Neural cell (in vitro differentiated cells): Measurements from ENCODE around the gene GPT2. TPM values are rescaled to one million over a fixed set of nuclear protein-coding genes. Genes with fewer than 3 reads are reported as not detected.
"Not testable (repeated sequence)": the region's sequence is repeated elsewhere in the genome, so short reads cannot be mapped to it uniquely, and the experiment has no call there.

Source experiments
- H2AFZ ChIP-seq: fragments of 200-600, 300-800 bp; sonication (generic), shearing (Covaris generic); 2 replicates; pipeline ENCODE4 v1.6.0; 2014; ENCODE audit warnings: low read depth, mild to moderate bottlenecking, antibody characterized with exemption, low read length, moderate library complexity
- H3F3A ChIP-seq: fragments of 200-600 bp; shearing (Covaris generic); 2 replicates; pipeline ENCODE4 v1.6.1; 2016; ENCODE audit warnings: mild to moderate bottlenecking, moderate library complexity, mixed read lengths, antibody characterized with exemption, low read length; ENCODE audit not compliant: insufficient read depth, poor library complexity, severe bottlenecking
- H3K27ac ChIP-seq: fragments of 200-600, 300-800 bp; sonication (generic), shearing (Covaris generic); 2 replicates; pipeline ENCODE4 v1.5.1; 2014; ENCODE audit warnings: mild to moderate bottlenecking, low read length, moderate library complexity
- H3K27me3 ChIP-seq: fragments of 300-800, 200-600 bp; sonication (generic), shearing (Covaris generic); 2 replicates; pipeline ENCODE4 v1.6.0; 2014; ENCODE audit warnings: mild to moderate bottlenecking, low read depth, low read length, moderate library complexity; ENCODE audit not compliant: insufficient read depth
- H3K36me3 ChIP-seq: fragments of 300-800, 200-600 bp; sonication (generic), shearing (Covaris generic); 2 replicates; pipeline ENCODE4 v1.5.1; 2014; ENCODE audit warnings: mild to moderate bottlenecking, antibody characterized with exemption, low read length, moderate library complexity; ENCODE audit not compliant: insufficient read depth
- H3K4me2 ChIP-seq: fragments of 300-800, 200-600 bp; sonication (generic), shearing (Covaris generic); 2 replicates; pipeline ENCODE4 v1.6.0; 2014; ENCODE audit warnings: mild to moderate bottlenecking, low read length
- H3K4me3 ChIP-seq: fragments of 300-800, 200-600 bp; sonication (generic), shearing (Covaris generic); 2 replicates; pipeline ENCODE4 v1.5.1; 2014; ENCODE audit warnings: mild to moderate bottlenecking, low read length, moderate library complexity
- H3K79me2 ChIP-seq: fragments of 200-600 bp; shearing (Covaris generic); replicated peaks from 2 replicates; pipeline ENCODE4 v1.6.0; 2014; ENCODE audit warnings: mild to moderate bottlenecking, low read length, moderate library complexity; ENCODE audit not compliant: insufficient read depth
- H3K9ac ChIP-seq: fragments of 300-800, 200-600 bp; sonication (generic), shearing (Covaris generic); 2 replicates; pipeline ENCODE4 v1.6.1; 2016; ENCODE audit warnings: mild to moderate bottlenecking, low read length, mixed read lengths
- H3K9me2 ChIP-seq: fragments of 200-600 bp; shearing (Covaris generic); 2 replicates; pipeline ENCODE4 v1.6.1; 2016; ENCODE audit warnings: mild to moderate bottlenecking, low read length, mixed read lengths; ENCODE audit not compliant: insufficient read depth
- H3K9me3 ChIP-seq: fragments of 200-600, 300-800 bp; sonication (generic), shearing (Covaris generic); 2 replicates; pipeline ENCODE4 v1.6.1; 2016; ENCODE audit warnings: mild to moderate bottlenecking, mixed run types, low read length, moderate library complexity, mixed read lengths
- H4K20me1 ChIP-seq: fragments of 200-600 bp; shearing (Covaris generic); 2 replicates; pipeline ENCODE4 v1.6.1; 2016; ENCODE audit warnings: mild to moderate bottlenecking, mixed run types; ENCODE audit not compliant: insufficient read depth
- EP300 ChIP-seq: fragments of 450-650 bp; conservative IDR thresholded peaks from 2 replicates; pipeline ENCODE4 v1.6.1; 2014; ENCODE audit warnings: antibody characterized with exemption, mild to moderate bottlenecking, moderate library complexity; ENCODE audit not compliant: poor library complexity, severe bottlenecking
- EZH2 ChIP-seq: fragments of 200-600, 300-800 bp; shearing (Covaris generic), sonication (generic); IDR thresholded peaks from 2 replicates; pipeline ENCODE4 v1.6.1; 2014; ENCODE audit warnings: antibody characterized with exemption, low read length, borderline replicate concordance, mild to moderate bottlenecking; ENCODE audit not compliant: insufficient read depth, poor library complexity, severe bottlenecking
- MXI1 ChIP-seq: fragments of 450-650 bp; conservative IDR thresholded peaks from 2 replicates; pipeline ENCODE4 v1.6.1; 2014; ENCODE audit warnings: antibody characterized with exemption, mild to moderate bottlenecking; ENCODE audit not compliant: poor library complexity, severe bottlenecking
- POLR2AphosphoS5 ChIP-seq: IDR thresholded peaks from 2 replicates; pipeline ENCODE4 v1.6.1; 2012
- RAD21 ChIP-seq: fragments of 450-650 bp; conservative IDR thresholded peaks from 2 replicates; pipeline ENCODE4 v1.6.1; 2014; ENCODE audit warnings: antibody characterized with exemption, mild to moderate bottlenecking, moderate library complexity
- SMC3 ChIP-seq: fragments of 450-650 bp; conservative IDR thresholded peaks from 2 replicates; pipeline ENCODE4 v1.6.1; 2014; ENCODE audit warnings: antibody characterized with exemption, mild to moderate bottlenecking, moderate library complexity; ENCODE audit not compliant: poor library complexity
- TAF1 ChIP-seq: IDR thresholded peaks from 2 replicates; pipeline ENCODE4 v1.6.1; 2012; ENCODE audit warnings: low read depth
- polyA plus RNA-seq: library from polyadenylated mRNA; depleted of rRNA; stranded (reverse); fragments of >200 nt; gene quantifications from 2 replicates; pipeline ENCODE4 v1.2.3, GENCODE V29; 2014
- TF ChIP-seq, protein P1 (sequence below): IDR thresholded peaks from 2 replicates; pipeline ENCODE4 v1.6.1; 2012; ENCODE audit warnings: borderline replicate concordance
- TF ChIP-seq, protein P2 (sequence below): fragments of 450-650 bp; IDR thresholded peaks from 2 replicates; pipeline ENCODE4 v1.5.1; 2014; ENCODE audit warnings: antibody characterized with exemption, mild to moderate bottlenecking, moderate library complexity; ENCODE audit not compliant: poor library complexity, severe bottlenecking

GPT2 gene
- polyA plus RNA-seq, 1 donor from 2014 or later: 23.9 TPM

DNA sequence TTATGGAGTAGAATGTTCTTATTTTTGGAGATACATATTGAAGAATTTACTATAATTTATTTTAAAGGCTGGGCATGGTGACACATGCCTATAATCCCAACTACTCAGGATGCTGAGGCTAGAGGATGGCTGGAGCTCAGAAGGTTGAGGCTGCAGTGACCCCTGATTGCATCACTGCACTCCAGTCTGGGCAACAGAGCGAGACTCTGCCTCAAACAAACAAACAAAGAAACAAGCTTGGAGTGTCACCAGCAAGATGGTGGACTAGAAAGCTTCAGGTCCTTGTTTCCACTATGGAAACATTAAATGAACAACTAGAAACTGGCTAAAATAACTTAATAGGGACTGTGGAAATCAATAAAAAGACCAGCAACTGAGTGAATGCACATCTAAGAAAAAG, 17.9 kb upstream of the GPT2 start:
- Histone ChIP-seq H3K9me3 (no peaks in the 10 kb centered on the region), H3K79me2 (no peaks in the 10 kb centered on the region)

DNA sequence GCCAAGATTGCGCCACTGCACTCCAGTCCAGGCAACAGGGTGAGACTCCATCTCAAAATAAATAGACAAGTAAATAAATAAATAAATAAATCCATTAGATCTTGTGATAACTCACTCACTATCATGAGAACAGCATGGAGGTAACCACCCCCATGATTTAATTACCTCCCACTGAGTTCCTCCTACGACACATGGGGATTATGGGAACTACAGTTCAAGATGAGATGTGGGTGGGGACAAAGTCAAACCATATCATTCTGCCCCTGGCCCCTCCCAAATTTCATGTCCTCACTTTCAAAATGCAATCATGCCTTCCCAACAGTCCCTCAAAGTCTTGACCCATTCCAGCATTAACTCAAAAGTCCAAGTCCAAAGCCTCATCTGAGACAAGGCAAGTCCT, 16.7 kb upstream of the GPT2 start:
- not testable (repeated sequence) for H3K27me3 ChIP-seq, H3F3A ChIP-seq, H3K4me2 ChIP-seq, H3K27ac ChIP-seq, H3K4me3 ChIP-seq, H3K9me2 ChIP-seq, H3K79me2 ChIP-seq, H2AFZ ChIP-seq, H3K36me3 ChIP-seq, H3K9me3 ChIP-seq, H3K9ac ChIP-seq, H4K20me1 ChIP-seq

More for the DNA sequence above, 17.9 kb upstream of the GPT2 start:
- Histone ChIP-seq H2AFZ (no peak overlapping the region), H3K36me3 (no peaks in the 10 kb centered on the region), H3K4me2 (no peak overlapping the region), H3K27ac (no peak overlapping the region), H4K20me1 (no peaks in the 10 kb centered on the region), H3K27me3 (no peaks in the 10 kb centered on the region), H3K9me2 (no peaks in the 10 kb centered on the region), H3K9ac (no peak overlapping the region), H3K4me3 (no peak overlapping the region), H3F3A (no peaks in the 10 kb centered on the region)
- no peak for TF ChIP-seq POLR2AphosphoS5
- TF ChIP-seq, protein P1, sequence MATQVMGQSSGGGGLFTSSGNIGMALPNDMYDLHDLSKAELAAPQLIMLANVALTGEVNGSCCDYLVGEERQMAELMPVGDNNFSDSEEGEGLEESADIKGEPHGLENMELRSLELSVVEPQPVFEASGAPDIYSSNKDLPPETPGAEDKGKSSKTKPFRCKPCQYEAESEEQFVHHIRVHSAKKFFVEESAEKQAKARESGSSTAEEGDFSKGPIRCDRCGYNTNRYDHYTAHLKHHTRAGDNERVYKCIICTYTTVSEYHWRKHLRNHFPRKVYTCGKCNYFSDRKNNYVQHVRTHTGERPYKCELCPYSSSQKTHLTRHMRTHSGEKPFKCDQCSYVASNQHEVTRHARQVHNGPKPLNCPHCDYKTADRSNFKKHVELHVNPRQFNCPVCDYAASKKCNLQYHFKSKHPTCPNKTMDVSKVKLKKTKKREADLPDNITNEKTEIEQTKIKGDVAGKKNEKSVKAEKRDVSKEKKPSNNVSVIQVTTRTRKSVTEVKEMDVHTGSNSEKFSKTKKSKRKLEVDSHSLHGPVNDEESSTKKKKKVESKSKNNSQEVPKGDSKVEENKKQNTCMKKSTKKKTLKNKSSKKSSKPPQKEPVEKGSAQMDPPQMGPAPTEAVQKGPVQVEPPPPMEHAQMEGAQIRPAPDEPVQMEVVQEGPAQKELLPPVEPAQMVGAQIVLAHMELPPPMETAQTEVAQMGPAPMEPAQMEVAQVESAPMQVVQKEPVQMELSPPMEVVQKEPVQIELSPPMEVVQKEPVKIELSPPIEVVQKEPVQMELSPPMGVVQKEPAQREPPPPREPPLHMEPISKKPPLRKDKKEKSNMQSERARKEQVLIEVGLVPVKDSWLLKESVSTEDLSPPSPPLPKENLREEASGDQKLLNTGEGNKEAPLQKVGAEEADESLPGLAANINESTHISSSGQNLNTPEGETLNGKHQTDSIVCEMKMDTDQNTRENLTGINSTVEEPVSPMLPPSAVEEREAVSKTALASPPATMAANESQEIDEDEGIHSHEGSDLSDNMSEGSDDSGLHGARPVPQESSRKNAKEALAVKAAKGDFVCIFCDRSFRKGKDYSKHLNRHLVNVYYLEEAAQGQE: no peak
- TF ChIP-seq RAD21: no peak
- no peak for TF ChIP-seq EP300
- TF ChIP-seq EZH2: no peak
- no peak for TF ChIP-seq MXI1
- TF ChIP-seq SMC3: no peak
- no peak for TF ChIP-seq TAF1
- TF ChIP-seq, protein P2, sequence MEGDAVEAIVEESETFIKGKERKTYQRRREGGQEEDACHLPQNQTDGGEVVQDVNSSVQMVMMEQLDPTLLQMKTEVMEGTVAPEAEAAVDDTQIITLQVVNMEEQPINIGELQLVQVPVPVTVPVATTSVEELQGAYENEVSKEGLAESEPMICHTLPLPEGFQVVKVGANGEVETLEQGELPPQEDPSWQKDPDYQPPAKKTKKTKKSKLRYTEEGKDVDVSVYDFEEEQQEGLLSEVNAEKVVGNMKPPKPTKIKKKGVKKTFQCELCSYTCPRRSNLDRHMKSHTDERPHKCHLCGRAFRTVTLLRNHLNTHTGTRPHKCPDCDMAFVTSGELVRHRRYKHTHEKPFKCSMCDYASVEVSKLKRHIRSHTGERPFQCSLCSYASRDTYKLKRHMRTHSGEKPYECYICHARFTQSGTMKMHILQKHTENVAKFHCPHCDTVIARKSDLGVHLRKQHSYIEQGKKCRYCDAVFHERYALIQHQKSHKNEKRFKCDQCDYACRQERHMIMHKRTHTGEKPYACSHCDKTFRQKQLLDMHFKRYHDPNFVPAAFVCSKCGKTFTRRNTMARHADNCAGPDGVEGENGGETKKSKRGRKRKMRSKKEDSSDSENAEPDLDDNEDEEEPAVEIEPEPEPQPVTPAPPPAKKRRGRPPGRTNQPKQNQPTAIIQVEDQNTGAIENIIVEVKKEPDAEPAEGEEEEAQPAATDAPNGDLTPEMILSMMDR: no peak

DNA sequence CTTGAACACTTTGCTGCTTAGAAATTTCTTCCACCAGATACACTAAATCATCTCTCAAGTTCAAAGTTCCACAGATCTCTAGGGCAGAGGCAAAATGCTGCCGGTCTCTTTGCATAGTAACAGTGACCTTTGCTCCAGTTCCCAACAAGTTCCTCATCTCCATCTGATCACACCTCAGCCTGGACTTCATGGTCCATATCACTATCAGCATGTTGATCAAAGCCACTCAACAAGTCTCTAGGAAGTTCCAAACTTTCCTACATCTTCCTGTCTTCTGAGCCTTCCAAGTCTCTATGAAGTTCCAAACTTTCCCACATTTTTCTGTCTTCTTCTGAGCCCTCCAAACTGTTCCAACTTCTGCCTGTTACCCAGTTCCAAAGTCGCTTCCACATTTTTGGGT, 15.3 kb upstream of the GPT2 start:
- not testable (repeated sequence) for H3F3A ChIP-seq, H3K4me2 ChIP-seq, H2AFZ ChIP-seq, H4K20me1 ChIP-seq, H3K27ac ChIP-seq, H3K9me2 ChIP-seq, H3K9me3 ChIP-seq, H3K9ac ChIP-seq, H3K36me3 ChIP-seq, H3K4me3 ChIP-seq, H3K27me3 ChIP-seq, H3K79me2 ChIP-seq
